SKM-1 treated with dmso at 0.1 percent for 144 hours (cell line): ENCODE data around the gene ATXN3L.
A peak's percentile ranks its signal among the peaks of the same experiment; 100 is the strongest.
"Not testable (repeated sequence)": the region's sequence is repeated elsewhere in the genome, so short reads cannot be mapped to it uniquely, and the experiment has no call there.

Experiments
- DNase-seq: peaks from one replicate; lab custom pipeline; 2025; ENCODE audit not compliant: unreplicated experiment; lab: John Stamatoyannopoulos, UW

ATXN3L gene

DNA sequence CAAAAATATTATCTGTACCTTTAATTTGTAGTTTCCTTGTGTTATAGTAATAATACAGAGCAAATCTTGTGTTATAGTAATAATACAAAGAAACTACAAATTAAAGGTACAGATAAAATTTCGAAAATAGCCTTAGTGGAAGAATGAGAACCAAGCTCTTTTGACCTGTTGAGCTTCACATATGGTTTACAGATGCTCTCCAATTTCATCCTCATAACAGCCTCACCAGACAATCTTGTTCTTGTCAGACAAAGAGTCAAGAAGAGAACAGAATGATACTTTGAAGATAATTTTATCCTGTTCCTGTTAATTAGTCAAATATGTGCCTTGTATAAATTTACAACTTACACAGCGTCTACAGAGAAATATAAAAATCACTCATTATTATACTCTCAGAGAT lies 12.8 kb downstream of the ATXN3L start:
- DNase-seq: no peak

DNA sequence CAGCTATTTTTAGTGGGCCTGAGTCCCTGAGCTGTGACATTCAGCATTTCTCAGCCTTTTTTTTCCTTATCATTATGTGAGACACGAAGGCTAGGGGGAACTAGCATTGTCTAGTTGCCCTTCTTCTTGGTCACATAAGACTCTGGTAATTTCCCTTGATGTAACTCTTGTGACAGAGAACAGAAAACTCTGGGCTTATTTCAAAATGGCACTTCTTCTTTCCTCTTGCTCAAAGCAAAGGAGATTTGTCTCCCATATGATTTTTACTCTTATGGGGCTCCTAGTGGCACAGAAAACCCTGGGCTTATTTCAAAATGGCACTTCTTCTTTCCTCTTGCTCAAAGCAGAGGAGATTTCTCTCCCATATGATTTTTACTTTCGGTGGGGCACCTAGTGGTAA lies 14.7 kb downstream of the ATXN3L start:
- peak; percentile 37 for DNase-seq

DNA sequence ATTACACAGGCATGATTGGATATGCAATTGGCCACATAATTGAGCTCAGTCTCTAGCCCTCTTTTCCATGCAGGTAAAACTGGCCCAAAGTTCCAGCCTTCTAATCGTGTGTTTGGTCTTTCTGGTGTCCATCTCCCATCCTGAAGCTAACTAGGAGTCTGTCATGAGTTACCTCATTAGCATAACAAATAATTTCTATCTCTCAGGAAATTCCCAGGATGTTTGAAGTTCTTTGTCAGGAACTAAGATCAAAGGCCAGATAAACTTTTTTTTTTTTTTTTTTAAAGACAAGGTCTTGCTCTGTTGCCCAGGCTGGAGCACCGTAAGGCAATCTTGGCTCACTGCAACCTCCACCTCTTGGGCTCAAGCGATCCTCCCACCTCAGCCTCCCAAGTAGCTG lies 15.8 kb downstream of the ATXN3L start:
- DNase-seq: no peak

DNA sequence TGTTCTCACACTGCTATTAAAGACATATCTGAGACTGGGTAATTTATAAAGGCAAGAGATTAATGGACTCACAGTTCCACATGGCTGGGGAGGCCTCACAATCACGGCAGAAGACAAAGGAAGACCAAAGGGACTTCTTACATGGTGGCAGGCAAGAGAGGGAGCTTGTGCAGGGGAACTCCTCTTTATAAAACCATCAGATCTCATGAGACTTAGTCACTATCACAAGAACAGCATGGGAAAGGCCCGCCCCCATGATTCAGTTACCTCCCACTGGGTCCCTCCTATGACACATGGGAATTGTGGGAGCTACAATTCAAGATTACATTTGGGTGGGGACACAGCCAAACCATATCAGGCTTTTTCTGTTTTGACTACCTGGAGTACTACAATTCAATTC lies 16.6 kb downstream of the ATXN3L start:
- not testable (repeated sequence) for DNase-seq

DNA sequence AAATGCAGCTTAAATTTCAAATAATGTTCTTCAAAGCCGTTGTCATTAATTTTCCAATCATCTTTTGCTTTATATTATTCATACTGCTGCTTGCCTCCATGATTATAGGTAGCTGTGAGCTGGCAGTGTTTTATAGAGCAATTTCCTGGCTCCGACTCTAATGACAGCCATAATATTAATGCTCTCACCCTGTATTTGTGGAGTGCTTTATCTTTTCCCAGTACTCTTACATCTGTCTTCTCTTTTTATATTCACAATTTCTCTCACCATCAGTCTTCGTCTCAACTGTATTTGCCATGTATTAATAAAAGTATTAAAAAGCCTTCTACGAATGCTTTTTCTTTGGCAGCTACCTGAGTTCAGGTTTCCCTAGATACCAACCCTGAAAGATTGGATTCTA lies 21.0 kb downstream of the ATXN3L start:
- no peak for DNase-seq

DNA sequence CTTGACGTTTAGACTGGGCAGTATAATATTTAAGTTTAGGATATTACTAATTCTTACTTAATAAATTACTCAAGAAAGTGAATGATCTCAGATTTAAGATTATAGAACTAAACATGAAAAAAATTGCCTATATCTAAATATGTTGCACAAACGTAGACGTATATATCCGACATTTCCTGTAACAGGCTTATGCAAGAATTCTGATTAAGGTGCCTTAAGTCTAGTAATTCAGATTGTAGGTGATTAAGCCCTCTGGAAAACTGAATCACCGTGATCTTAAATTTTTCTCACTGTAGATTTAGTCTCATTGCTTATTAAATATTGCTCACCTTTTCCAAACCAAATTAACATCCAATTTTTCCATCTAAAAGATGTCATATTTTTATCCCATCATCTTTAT lies 24.0 kb downstream of the ATXN3L start:
- no peak for DNase-seq

DNA sequence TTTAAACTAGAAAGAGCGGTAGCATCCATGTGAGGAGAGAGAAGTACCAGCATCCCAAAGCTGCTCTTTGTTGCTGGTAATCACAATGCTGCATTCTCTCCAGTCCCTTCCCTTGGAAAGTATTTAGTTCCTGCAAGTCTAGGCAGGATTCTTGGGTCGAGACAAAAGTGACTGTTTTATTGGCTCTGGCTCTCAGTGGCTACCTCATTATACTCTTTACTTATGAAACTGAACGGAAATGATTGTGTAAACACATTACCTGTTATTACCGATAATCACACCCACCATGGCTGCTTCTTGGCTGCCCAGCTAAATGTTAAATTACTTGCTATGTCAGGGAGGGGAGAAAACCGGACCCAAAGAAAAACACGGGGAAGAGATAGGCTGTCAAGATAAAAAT lies 26.2 kb downstream of the ATXN3L start:
- DNase-seq: no peak

DNA sequence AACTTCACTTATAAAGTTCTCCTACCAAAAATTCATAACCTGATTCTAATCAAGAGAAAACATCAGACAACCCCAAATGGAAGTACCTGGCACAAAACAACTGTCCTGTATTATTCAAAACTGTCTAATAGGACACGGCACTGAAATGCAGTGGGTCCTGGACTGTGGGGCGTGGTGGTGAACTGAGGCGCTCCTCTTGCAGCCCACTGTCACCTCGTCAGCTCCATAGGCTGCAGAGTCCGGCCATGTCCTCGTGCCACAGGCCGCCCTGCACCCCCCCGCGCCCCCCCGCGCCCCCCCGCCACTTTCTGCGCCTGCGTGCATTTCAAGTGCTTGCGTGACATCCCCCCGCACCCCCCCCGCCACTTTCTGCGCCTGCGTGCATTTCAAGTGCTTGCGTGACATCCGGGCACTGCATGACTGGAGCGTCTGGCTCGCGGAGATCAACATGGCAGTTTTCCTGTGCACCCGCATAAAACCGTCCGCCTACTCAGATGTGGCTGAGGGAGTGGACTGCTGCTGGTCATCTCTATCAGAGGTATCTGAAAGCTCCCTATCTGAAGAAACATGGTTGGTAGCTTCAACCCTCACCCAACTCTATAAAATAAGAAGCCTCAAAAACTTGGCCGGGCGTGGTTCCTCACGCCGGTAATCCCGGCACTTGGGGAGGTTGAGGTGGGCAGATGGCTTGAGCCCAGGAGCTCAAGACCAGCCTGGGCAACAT lies 28.8 kb downstream of the ATXN3L start:
- DNase-seq: no peak

DNA sequence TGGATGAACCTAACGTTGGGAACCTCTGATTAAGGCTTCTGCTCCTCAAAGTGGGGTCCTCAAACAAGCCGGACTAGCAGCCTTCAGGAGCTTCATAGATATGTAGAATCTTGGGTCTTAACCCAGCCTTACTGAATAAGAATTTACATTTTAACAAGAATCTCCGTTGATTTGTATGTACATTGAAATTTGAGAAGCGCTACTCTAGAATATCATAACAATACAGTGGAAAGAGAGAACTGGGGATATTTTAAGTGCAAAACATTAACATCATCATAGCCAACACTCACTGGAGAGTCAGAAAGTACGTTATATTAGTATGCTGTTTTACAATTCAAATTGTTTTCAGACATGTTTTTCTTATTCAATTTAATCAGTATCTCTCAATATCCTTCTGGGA lies 31.2 kb downstream of the ATXN3L start:
- DNase-seq: no peak

DNA sequence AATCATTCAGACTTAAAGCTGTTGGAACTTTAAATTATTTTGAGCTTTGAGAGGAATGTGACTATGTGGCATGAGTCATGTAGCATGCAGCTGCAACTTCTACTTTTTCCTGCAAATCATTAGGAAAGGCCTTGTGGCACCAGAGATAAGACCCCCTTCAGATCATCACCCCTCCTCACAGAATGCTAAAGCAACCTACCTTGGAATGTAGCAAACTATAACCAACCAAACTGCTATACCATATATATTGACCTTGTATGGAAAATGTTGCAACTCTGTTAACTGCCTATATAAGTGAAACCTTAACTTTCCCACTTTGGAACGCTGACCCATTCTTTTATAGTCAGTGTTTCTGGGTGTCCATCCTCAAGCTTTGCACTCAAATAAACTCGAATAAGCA lies 32.0 kb downstream of the ATXN3L start:
- no peak for DNase-seq

DNA sequence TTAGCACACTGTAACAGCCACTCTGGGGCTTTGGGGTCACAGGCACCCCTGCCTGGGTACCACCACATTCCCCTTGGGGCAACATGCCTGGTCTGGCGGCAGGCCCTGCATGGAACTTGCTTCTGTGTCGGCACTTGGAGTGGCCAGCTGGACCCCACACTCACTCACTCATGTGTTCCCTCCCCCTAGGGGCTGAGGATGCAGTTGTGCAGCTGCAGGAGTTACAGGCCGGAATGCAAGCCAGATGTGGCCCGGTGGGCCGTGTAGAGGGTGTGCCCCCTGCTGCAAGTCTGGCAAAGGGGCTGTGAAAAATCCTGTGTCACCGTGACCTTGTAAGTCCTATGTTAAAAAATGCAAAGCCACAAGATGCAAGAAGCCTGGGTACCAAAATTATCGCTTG lies 34.2 kb downstream of the ATXN3L start:
- no peak for DNase-seq

DNA sequence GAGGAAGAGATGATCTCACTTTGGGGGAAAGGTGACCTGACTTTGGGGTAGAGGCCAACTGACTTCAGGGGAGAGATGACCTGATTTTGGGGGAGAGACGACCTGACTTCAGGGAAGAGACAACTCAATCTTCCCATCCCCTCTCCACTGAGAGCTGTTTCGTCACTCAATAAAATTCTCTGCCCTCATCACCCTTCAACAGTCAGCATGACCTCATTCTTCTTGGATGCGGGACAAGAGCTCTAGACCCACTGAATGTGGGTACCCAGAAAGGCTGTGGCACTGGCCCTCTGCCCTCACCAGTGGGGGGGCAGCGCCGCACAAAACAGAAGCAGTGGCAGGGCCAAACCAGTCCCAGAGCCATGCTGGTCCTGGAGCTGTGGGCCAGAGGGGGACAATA lies 34.6 kb downstream of the ATXN3L start:
- no peak for DNase-seq

DNA sequence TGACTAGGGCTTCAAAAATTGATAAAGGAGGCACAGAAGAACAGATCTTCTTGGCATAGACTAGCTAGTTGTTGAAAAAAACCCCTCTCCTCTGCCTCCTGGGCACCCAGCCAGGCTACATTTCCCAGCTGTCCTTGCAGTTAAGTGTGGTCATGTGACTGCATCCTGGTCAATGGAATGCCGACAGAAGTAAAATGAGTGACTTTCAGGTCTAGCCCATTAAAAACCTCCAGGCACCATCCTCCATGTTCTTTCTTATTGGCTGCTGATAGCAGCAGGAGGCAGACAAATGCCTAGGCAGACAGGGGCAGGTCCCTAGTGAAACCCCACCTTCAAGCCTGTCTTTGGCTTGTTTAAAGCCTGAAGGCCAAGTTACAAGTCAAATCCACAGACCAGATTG lies 35.3 kb downstream of the ATXN3L start:
- no peak for DNase-seq

DNA sequence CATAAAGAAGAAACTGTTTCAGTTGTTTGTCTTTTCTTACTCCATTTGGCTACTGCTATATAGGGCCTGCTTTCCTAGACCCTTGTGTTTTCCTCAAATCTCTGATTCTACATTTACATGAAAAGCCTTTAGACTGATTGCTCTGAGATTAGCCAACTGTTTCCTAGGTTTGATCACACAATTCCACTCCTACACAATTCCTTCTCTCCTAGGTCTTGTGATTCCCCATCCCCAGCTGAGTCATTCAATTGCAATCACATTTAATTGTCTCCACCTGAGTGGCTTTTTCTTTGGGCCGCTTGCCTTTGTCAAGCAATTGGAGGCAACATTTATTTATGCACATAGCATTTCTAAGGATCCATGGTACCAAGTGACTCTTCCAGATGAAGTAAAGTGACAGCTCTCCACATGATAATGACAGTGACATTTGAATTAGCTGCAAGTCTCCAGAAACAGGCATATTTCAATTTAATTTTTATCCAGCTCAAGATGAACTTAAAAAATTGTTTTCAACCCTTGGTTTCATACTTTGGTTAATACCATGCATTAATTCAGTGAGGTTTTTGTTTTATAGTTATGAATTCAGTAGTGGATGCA lies 35.8 kb downstream of the ATXN3L start:
- DNase-seq: no peak

DNA sequence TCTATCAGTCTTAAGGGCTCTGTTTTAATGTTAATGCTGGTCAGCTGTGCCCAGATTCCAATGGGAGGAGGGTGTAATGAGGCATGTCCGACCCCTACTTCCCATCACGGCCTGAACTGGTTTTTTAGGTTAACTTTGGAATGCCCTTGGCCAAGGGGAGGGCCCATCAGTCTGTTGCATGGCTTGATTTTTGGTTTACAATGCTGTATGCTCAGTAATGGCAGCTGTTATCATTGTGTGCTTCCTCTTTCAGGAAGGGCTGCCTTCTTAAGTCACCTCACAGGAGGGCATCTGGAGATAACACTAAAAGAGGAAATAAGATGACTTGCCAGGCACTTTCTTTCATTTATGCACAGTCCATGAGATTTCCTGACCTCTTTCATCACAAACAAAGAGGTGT lies 36.3 kb downstream of the ATXN3L start:
- DNase-seq: peak; percentile 62

DNA sequence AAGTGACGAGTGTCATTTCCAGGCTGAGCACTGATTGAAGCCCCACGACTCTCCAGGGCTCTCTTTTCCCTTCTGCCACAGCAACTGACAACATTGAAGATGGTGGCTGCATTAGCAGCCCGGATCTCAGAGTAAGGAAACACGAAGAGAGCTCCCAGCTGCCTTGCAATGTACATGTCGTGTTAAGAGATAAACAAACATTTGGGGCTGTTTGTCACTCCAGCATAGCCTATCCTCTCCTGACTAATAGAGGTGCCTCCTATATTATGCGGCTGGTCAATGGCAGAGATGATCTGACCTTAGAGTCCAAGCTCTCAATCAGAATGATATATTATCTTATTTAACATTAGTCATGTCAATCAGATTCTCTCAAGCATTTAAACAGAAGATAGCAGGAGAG lies 38.6 kb downstream of the ATXN3L start:
- DNase-seq: no peak

DNA sequence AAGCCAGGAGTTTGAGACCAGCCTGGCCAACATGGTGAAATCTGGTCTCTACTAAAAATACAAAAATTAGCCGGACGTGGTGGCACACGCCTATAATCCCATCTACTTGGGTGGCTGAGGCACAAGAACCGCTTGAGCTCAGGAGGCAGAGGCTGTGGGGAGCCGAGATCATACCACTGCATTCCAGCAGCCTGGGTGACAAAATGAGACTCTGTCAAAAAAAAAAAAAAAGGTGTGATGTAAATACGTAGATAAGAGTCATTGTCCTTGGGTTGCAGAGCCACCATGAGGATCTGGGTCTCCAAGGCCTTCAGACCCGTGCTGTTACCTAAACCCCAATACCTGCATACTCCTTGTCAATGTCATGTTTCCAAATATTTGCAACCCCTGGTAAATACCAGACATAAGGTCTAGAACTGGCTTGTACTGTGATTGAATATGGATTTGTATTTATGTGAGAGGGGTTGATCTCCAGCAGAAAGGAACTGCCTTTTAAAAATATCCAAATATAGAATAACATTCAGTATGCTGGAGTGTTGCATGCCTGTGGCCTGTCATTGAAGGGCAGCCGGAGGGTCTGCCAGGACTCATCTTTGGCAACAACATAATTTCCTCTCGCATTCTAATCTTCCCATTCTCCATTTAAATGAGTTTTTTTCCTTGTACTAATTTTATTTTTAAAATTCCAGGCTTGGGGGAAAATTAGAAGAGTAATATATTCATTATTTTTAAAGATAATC lies 40.4 kb downstream of the ATXN3L start:
- DNase-seq: no peak

DNA sequence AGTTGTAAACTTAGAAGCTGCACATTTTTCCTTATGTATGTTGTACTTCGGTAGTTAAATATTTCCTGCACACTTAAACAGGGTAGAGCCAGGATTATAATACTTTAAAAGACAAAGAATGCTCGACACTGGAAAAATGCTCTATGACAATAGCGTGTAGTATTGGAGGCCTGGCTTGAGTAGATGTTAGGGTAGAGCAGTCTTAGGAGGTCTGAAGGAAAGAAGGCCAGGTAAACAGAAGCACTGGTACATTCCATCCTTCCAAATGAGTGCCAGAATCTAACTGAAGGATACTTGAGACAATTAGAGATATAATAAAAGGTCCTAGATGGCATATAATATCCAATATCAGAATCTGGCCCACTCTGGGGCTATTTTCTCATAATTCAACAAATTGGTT lies 42.3 kb downstream of the ATXN3L start:
- no peak for DNase-seq

DNA sequence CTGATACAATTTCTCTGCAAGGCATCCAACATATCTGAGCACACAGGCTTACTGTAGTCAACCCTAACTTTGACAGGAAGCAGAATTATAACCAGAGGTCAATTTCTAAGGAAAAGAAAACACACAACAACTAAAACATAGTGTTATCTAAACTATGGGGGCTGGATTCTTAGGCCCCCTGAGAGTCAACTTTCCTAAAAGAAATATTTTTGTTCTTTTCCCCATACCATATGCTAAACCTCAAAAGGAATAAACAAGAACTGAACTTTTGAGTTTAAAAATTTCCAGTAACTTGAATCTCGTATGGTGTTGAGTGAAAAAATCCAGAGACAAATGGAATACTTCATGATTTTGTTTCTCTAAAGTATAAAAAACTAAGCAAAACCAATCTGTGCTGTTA lies 42.9 kb downstream of the ATXN3L start:
- no peak for DNase-seq

DNA sequence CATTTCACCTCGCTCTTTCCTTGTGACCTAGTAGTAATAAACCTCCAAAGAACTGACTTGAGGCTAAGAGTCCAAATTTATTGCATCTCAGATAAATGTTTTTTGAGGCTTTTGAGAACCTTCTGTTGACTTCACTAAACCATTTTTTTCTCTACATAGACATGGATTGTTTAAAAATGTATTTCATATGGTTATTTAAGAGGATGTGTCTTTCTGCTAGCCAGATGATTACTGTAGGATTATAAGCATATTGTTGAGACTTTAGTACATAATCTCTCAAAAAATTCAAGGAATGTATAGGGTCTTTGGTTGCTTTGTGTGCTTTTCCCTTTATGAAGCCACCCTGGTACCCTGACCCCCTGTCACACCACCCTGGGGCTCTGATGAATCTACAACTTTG lies 44.8 kb downstream of the ATXN3L start:
- no peak for DNase-seq

DNA sequence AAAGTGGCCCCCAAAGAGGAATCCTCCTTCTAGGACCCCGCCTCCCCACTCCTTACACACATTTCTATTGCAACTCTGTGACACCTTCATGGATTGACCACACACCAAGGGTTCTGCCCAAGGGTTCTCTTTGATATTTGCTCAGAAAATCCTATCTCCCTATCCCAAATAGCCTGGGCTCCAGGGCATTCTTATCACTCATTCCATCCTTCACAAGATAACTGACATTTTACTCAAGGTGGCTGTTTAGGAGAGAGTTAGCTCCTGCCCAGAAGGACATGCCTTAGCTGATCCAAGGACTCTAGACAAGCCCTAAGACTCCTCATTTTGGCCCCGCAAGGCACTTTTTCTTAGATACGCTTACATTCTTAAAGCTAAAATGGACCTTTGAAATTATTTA lies 47.4 kb downstream of the ATXN3L start:
- no peak for DNase-seq

DNA sequence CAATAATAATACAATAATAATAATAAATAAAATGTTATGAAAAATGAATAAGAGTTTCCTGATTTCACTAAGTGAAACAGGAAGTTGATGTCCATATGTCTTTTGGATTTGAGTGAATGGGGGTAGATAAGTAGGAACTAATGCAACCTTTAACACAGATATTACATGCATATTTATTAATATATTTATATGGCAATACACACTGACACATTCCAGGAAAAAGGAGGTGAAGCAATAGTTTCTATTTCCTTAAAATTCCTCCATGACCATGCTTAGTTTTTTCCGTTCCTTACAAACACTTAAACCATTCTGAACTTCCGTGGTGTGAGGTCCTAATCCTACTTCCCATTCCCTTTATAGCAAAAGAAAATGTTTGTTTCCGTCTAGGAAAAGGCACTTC lies 48.3 kb downstream of the ATXN3L start:
- DNase-seq: no peak
